A673 (cell line): ENCODE data around the gene PRR5L. TPM values are rescaled to one million over a fixed set of nuclear protein-coding genes. Genes with fewer than 3 reads are reported as not detected.

Experiments used
- BruUV-seq: library from RNA; stranded (reverse); fragments of 400-500 nt; replicated peaks from 2 replicates; lab custom pipeline; 2021; lab: Mats Ljungman, UMichigan
- CTCF ChIA-PET: fragments of 300-600 bp; sonication (Branson Sonifier 250); formaldehyde crosslinking; loops from one replicate; lab custom pipeline; 2022; ENCODE audit warnings: antibody characterized with exemption; lab: Charles Lee
- POLR2A ChIA-PET: fragments of 300-600 bp; sonication (Branson Sonifier 250); formaldehyde crosslinking; loops from one replicate; lab custom pipeline; 2022; ENCODE audit warnings: antibody characterized with exemption; ENCODE audit not compliant: low non-redundant PET; lab: Charles Lee
- DNase-seq: peaks from one replicate; pipeline ENCODE4 v3.0.0-alpha.2; 2015; ENCODE audit warnings: low spot score
- H3K27ac ChIP-seq: fragments of 200-600 bp; sonication (generic); 2 replicates; pipeline ENCODE4 v1.5.1; 2016; ENCODE audit warnings: mixed run types, low read depth, mild to moderate bottlenecking, mixed read lengths, antibody characterized with exemption, low read length; ENCODE audit not compliant: poor library complexity, severe bottlenecking
- H3K27me3 ChIP-seq: fragments of 200-600 bp; sonication (generic); replicated peaks from 2 replicates; pipeline ENCODE4 v1.6.1; 2017; ENCODE audit warnings: mixed run types, low read depth, mild to moderate bottlenecking, mixed read lengths, antibody characterized with exemption, low read length; ENCODE audit not compliant: insufficient read depth, poor library complexity
- H3K36me3 ChIP-seq: fragments of 200-600 bp; sonication (generic); 2 replicates; pipeline ENCODE4 v1.6.1; 2016; ENCODE audit warnings: mixed run types, mild to moderate bottlenecking, mixed read lengths, antibody characterized with exemption, low read length; ENCODE audit not compliant: insufficient read depth, poor library complexity, severe bottlenecking
- H3K4me1 ChIP-seq: fragments of 200-600 bp; sonication (generic); 2 replicates; pipeline ENCODE4 v1.6.1; 2017; ENCODE audit warnings: mixed run types, mild to moderate bottlenecking, mixed read lengths, antibody characterized with exemption, low read length; ENCODE audit not compliant: insufficient read depth, poor library complexity, severe bottlenecking
- H3K4me3 ChIP-seq: fragments of 200-600 bp; sonication (generic); 2 replicates; pipeline ENCODE4 v1.5.1; 2016; ENCODE audit warnings: low read depth, mixed run types, mild to moderate bottlenecking, mixed read lengths, low read length; ENCODE audit not compliant: poor library complexity, severe bottlenecking
- H3K9me3 ChIP-seq: fragments of 200-600 bp; sonication (generic); 2 replicates; pipeline ENCODE4 v1.6.1; 2016; ENCODE audit warnings: mixed run types, low read depth, mild to moderate bottlenecking, mixed read lengths, antibody characterized with exemption, low read length; ENCODE audit not compliant: poor library complexity, severe bottlenecking
- EZH2 ChIP-seq: fragments of 200-600 bp; sonication (generic); IDR thresholded peaks from 2 replicates; pipeline ENCODE4 v1.6.1; 2017; ENCODE audit warnings: borderline replicate concordance, low read depth, mild to moderate bottlenecking, mixed read lengths, antibody characterized with exemption, low read length; ENCODE audit not compliant: poor library complexity, severe bottlenecking
- intact Hi-C: fragments of 100-400 bp; cut with micrococcal nuclease; formaldehyde crosslinking; loops from one replicate; pipeline ENCODE4 v1.10.0; 2022; ENCODE audit not compliant: unreplicated experiment
- total RNA-seq: library from RNA; stranded (reverse); gene quantifications from 2 replicates; pipeline ENCODE4 v1.2.3, GENCODE V29; 2021
- TF ChIP-seq, protein P1 (sequence below): fragments of 300-800, 200-600 bp; sonication (generic); conservative IDR thresholded peaks from 2 replicates; pipeline ENCODE4 v1.5.1; 2017; ENCODE audit warnings: low read depth, mild to moderate bottlenecking, antibody characterized with exemption, low read length, moderate library complexity, mixed read lengths

The PRR5L gene
- total RNA-seq, 1 experiment from 2014 or later = 102 TPM

DNA sequence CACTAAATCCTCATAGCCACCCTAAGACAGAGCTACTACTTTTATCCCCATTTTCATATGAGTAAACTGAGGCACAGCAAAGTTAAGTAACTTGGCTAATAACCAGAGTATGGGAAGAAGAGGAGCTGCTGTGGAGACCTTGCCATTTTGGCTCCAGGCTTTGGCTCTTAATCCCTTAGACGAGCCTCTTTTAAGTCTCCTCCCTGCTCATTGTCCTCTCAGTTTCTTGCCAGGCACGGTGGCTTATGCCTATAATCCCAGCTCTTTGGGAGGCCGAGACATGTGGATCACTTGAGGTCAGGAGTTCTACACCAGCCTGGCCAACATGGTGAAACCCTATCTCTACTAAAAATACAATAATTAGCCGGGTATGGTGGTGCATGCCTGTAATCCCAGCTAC, 78.6 kb downstream of the PRR5L start:
- intact Hi-C loops = loop anchor here (2.0 to 10.0 kb wide), 5 partner anchors 67 to 904 kb away; partner anchors contain the start of gene FJX1
- peaks cover 59% of the 10 kb centered on the region for H3K4me1 ChIP-seq

DNA sequence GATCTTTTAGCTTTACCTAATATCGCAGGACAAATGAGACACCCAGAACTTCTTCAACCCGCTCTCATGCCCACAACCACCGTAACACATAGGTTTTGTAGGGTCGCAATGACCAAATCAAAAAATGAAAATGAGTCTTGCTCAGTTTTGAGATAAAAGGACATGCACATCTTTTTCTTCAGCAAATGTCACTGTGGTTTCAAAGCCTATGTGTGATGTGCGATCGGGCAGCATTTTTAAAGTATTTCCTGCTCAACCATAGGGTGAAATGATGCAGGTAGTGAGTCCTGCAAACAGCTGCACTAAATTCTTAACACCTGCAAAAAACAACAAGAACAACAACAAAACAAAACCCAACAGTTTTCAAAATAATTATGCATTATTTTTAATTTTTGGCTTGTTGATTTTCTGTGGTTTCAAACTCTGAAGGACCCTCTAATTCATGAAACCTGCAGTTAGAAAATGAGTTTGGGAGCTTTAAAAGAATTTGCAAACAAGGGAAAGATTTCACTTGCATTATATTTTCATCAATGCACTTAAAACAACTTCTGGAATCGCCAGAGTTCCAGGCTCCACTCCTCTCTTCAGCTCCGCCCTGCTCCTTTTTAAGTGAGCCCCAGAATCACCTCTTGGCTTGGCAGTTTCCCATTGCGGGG, 79.4 kb downstream of the PRR5L start:
- Histone ChIP-seq H3K4me1 (peaks cover 67% of the 10 kb centered on the region), H3K9me3 (no peaks in the 10 kb centered on the region), H3K27me3 (no peaks in the 10 kb centered on the region), H3K4me3 (peak overlapping the region; percentile 57), H3K36me3 (no peaks in the 10 kb centered on the region), H3K27ac (peak overlapping the region; percentile 47)
- TF ChIP-seq EZH2 = no peak
- TF ChIP-seq, protein P1, sequence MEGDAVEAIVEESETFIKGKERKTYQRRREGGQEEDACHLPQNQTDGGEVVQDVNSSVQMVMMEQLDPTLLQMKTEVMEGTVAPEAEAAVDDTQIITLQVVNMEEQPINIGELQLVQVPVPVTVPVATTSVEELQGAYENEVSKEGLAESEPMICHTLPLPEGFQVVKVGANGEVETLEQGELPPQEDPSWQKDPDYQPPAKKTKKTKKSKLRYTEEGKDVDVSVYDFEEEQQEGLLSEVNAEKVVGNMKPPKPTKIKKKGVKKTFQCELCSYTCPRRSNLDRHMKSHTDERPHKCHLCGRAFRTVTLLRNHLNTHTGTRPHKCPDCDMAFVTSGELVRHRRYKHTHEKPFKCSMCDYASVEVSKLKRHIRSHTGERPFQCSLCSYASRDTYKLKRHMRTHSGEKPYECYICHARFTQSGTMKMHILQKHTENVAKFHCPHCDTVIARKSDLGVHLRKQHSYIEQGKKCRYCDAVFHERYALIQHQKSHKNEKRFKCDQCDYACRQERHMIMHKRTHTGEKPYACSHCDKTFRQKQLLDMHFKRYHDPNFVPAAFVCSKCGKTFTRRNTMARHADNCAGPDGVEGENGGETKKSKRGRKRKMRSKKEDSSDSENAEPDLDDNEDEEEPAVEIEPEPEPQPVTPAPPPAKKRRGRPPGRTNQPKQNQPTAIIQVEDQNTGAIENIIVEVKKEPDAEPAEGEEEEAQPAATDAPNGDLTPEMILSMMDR = no peak
- DNase-seq = no peak
- ChIA-PET CTCF (interaction anchor here (0.6 to 1.5 kb wide), 5 partner anchors 77 to 553 kb away, joined by 3 to 11 read pairs (median 6); no protein-coding TSS in a partner anchor), POLR2A (interaction anchor here (0.7 kb wide), 1 partner anchor 889 kb away, joined by 3 read pairs; no protein-coding TSS in a partner anchor)
- intact Hi-C loops = loop anchor here (2.0 to 10.0 kb wide), 3 partner anchors 739 to 903 kb away; partner anchors contain the start of gene FJX1
- TSS peak; percentile 82 for BruUV-seq

More for the DNA sequence above, 78.6 kb downstream of the PRR5L start:
- no peaks in the 10 kb centered on the region for H3K27me3 ChIP-seq
- TF ChIP-seq, protein P1 = no peak
- TF ChIP-seq EZH2 = no peak
- no peaks in the 10 kb centered on the region for H3K36me3 ChIP-seq
- DNase-seq = peak; percentile 77
- BruUV-seq = no TSS peak
- peak overlapping the region; percentile 47 for H3K27ac ChIP-seq
- CTCF ChIA-PET = interaction anchor here (0.6 to 2.0 kb wide), 3 partner anchors 104 to 144 kb away, joined by 4 to 5 read pairs (median 4); no protein-coding TSS in a partner anchor
- POLR2A ChIA-PET = interaction anchor here (0.7 kb wide), 1 partner anchor 78 kb away, joined by 3 read pairs; the partner anchor contains the start of gene PRR5L
- no peak overlapping the region for H3K4me3 ChIP-seq
- no peaks in the 10 kb centered on the region for H3K9me3 ChIP-seq

DNA sequence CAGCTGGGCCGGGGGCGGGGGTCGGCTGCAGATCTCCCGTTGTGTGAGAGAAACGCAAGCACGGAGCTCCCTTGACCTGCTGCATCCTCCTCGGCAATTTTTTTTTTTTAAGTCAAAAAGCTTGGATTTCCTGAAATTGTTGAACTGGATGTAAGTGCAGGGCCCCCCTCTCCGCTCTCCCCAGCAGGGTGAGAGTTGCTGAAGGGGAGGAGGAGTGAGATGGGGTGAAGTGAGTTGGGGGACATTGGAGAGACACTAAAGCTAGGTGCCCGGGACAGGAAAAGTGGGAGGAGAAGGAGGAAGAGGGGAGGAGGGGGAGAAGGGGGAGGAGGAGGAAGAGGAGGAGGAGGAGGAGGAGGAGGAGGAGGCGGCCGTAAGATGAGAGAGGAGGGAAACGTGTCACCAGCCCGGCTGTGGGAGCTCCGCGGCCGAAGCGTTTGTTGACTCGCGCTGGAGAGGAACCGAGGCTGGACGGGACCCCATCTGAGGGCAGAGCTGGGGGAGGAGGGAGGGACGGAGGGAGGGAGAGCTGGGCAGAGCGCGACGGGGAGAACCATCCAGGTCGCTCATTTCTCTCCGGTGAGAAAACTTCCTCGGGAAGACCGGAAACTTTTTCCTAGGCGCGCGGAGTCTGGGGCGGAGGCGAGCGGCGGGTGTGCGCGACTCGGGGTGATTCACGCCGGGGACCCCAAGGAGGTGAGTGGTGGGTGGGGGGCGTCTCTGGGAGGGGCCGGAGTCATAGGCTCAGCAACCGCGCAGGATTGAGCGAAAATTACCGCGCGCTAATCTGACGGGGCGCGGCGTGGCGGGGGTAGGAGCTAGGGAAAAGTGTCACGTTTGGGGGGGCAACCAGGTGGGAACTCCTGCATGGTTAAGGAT, 80.2 kb downstream of the PRR5L start:
- Histone ChIP-seq H3K27ac (peak overlapping the region; percentile 47), H3K4me1 (peaks cover 74% of the 10 kb centered on the region)
- CTCF ChIA-PET = interaction anchor here (0.6 to 1.5 kb wide), 6 partner anchors 76 to 554 kb away, joined by 3 to 11 read pairs (median 6); no protein-coding TSS in a partner anchor

More for the DNA sequence above, 80.2 kb downstream of the PRR5L start:
- Histone ChIP-seq H3K36me3 (no peaks in the 10 kb centered on the region), H3K9me3 (no peaks in the 10 kb centered on the region), H3K27me3 (no peaks in the 10 kb centered on the region), H3K4me3 (peak overlapping the region; percentile 57)
- intact Hi-C loops = loop anchor here (10.0 kb wide), 2 partner anchors 739 to 761 kb away; partner anchors contain the start of gene FJX1
- DNase-seq = peak; percentile 80
- TF ChIP-seq, protein P1 = no peak
- peak; percentile 58 for TF ChIP-seq EZH2
- POLR2A ChIA-PET = interaction anchor here (0.7 kb wide), 1 partner anchor 888 kb away, joined by 3 read pairs; no protein-coding TSS in a partner anchor
- no TSS peak for BruUV-seq
